Measurements from ENCODE around the gene DPEP2. TPM values are rescaled to one million over a fixed set of nuclear protein-coding genes. Genes with fewer than 3 reads are reported as not detected.
A peak's percentile ranks its signal among the peaks of the same experiment; 100 is the strongest.
"Not testable (repeated sequence)": the region's sequence is repeated elsewhere in the genome, so short reads cannot be mapped to it uniquely, and the experiment has no call there.

Gene DPEP2
- total RNA-seq = under 1 TPM in 3 of 8 experiments, not detected in 5; 0.13 to 0.57 (median 0.42) TPM

- ATAC-seq (replicated peaks in 6 of 8); H3K27ac ChIP-seq; H3K4me3 ChIP-seq; H3K4me1 ChIP-seq (replicated peaks in 1 of 2): not testable (repeated sequence)
- in situ Hi-C loops (cut with MboI; ENCODE audit: low pct_unique_long_range_greater_than_20kb in 2 of 9, low sequenced_read_pairs in 9 of 9, unreplicated experiment in 9 of 9) = loop anchor here in 1 of 9 experiments (10.0 kb wide), 1 partner anchor 226 kb away; no protein-coding TSS in a partner anchor
- 31 to 100% (median 80%) methylated on average over 1 to 13 of the region's 18 CpGs; no CpG with 5 or more reads in 2 of the 10 experiments for whole genome bisulfite sequencing, 10 experiments
Observed at GRCh38 chr16:67998779-67999688, at the start of gene DPEP2. Gene DPEP2 (minus strand): TSS chr16:67999484. CDS start chr16:67993212, 6,272 bp downstream.

GRCh38 chr16:68047987-68048386 lies 48.7 kb upstream of the DPEP2 start:
- Histone ChIP-seq H3K4me3 (no peak overlapping the region), H3K4me1 (replicated peaks in 1 of 2) (no peaks in the 10 kb centered on the region), H3K27ac (no peak overlapping the region)
- in situ Hi-C loops (cut with MboI; ENCODE audit: low pct_unique_long_range_greater_than_20kb in 2 of 9, low sequenced_read_pairs in 9 of 9, unreplicated experiment in 9 of 9) = no loop called here
- ATAC-seq (replicated peaks in 6 of 8) = no peak
- 65 to 100% (median 95%) methylated on average over 1 to 2 of the region's 2 CpGs; no CpG with 5 or more reads in 1 of the 10 experiments for WGBS, 10 experiments

GRCh38 chr16:68046106-68046505 lies 46.8 kb upstream of the DPEP2 start:
- in situ Hi-C loops (cut with MboI; ENCODE audit: low pct_unique_long_range_greater_than_20kb in 2 of 9, low sequenced_read_pairs in 9 of 9, unreplicated experiment in 9 of 9) = no loop called here
- Histone ChIP-seq H3K27ac (no peak overlapping the region), H3K4me1 (replicated peaks in 1 of 2) (no peaks in the 10 kb centered on the region), H3K4me3 (no peak overlapping the region)
- ATAC-seq (replicated peaks in 6 of 8) = no peak
- WGBS, 10 experiments = 24 to 98% (median 92%) methylated on average over 2 to 7 of the region's 7 CpGs; no CpG with 5 or more reads in 1 of the 10 experiments

GRCh38 chr16:68041783-68042182 lies 42.5 kb upstream of the DPEP2 start:
- WGBS, 10 experiments = 83 to 100% (median 92%) methylated on average over 1 to 2 of the region's 2 CpGs; no CpG with 5 or more reads in 5 of the 10 experiments

GRCh38 chr16:68040506-68041288 lies 41.4 kb upstream of the DPEP2 start:
- 50 to 100% (median 69%) methylated on average over 2 to 7 of the region's 14 CpGs; no CpG with 5 or more reads in 4 of the 10 experiments for WGBS, 10 experiments
- in situ Hi-C loops (cut with MboI; ENCODE audit: low pct_unique_long_range_greater_than_20kb in 2 of 9, low sequenced_read_pairs in 9 of 9, unreplicated experiment in 9 of 9) = no loop called here

More at GRCh38 chr16:68041783-68042182, 42.5 kb upstream of the DPEP2 start:
- Histone ChIP-seq H3K27ac (no peak overlapping the region), H3K4me1 (replicated peaks in 1 of 2) (no peaks in the 10 kb centered on the region), H3K4me3 (no peak overlapping the region)
- in situ Hi-C loops (cut with MboI; ENCODE audit: low pct_unique_long_range_greater_than_20kb in 2 of 9, low sequenced_read_pairs in 9 of 9, unreplicated experiment in 9 of 9) = no loop called here
- ATAC-seq (replicated peaks in 6 of 8) = no peak

GRCh38 chr16:68037841-68038597 lies 38.7 kb upstream of the DPEP2 start:
- 87 to 100% (median 100%) methylated on average over 1 to 6 of the region's 9 CpGs; no CpG with 5 or more reads in 2 of the 10 experiments for WGBS, 10 experiments
- H3K4me1 ChIP-seq (replicated peaks in 1 of 2) = no peaks in the 10 kb centered on the region
- in situ Hi-C loops (cut with MboI; ENCODE audit: low pct_unique_long_range_greater_than_20kb in 2 of 9, low sequenced_read_pairs in 9 of 9, unreplicated experiment in 9 of 9) = no loop called here
- no peak overlapping the region for H3K27ac ChIP-seq
- H3K4me3 ChIP-seq = no peak overlapping the region
- ATAC-seq (replicated peaks in 6 of 8) = no peak

More at GRCh38 chr16:68040506-68041288, 41.4 kb upstream of the DPEP2 start:
- H3K27ac ChIP-seq = no peak overlapping the region
- H3K4me3 ChIP-seq = no peak overlapping the region
- ATAC-seq (replicated peaks in 6 of 8) = peak; percentile 66 to 97 (median 76)
- no peaks in the 10 kb centered on the region for H3K4me1 ChIP-seq (replicated peaks in 1 of 2)

GRCh38 chr16:68035227-68035626 lies 35.9 kb upstream of the DPEP2 start:
- WGBS, 10 experiments = 71 to 100% (median 100%) methylated on average over 1 to 2 of the region's 2 CpGs; no CpG with 5 or more reads in 2 of the 10 experiments

GRCh38 chr16:68033101-68033500 lies 33.8 kb upstream of the DPEP2 start:
- 80 to 100% (median 94%) methylated on average over 1 to 2 of the region's 2 CpGs; no CpG with 5 or more reads in 4 of the 10 experiments for WGBS, 10 experiments
- in situ Hi-C loops (cut with MboI; ENCODE audit: low pct_unique_long_range_greater_than_20kb in 2 of 9, low sequenced_read_pairs in 9 of 9, unreplicated experiment in 9 of 9) = no loop called here
- ATAC-seq (replicated peaks in 6 of 8) = no peak

More at GRCh38 chr16:68035227-68035626, 35.9 kb upstream of the DPEP2 start:
- Histone ChIP-seq H3K4me3 (no peak overlapping the region), H3K4me1 (replicated peaks in 1 of 2) (no peaks in the 10 kb centered on the region), H3K27ac (no peak overlapping the region)
- ATAC-seq (replicated peaks in 6 of 8) = no peak
- in situ Hi-C loops (cut with MboI; ENCODE audit: low pct_unique_long_range_greater_than_20kb in 2 of 9, low sequenced_read_pairs in 9 of 9, unreplicated experiment in 9 of 9) = no loop called here

GRCh38 chr16:68031951-68032350 lies 32.7 kb upstream of the DPEP2 start:
- peak in 2 of 8 experiments; percentile 92 to 93 for ATAC-seq (replicated peaks in 6 of 8)
- Histone ChIP-seq H3K4me3 (no peak overlapping the region), H3K4me1 (replicated peaks in 1 of 2) (no peaks in the 10 kb centered on the region), H3K27ac (no peak overlapping the region)
- in situ Hi-C loops (cut with MboI; ENCODE audit: low pct_unique_long_range_greater_than_20kb in 2 of 9, low sequenced_read_pairs in 9 of 9, unreplicated experiment in 9 of 9) = no loop called here
- WGBS, 10 experiments = 40 to 100% (median 90%) methylated on average over 1 to 2 of the region's 2 CpGs; no CpG with 5 or more reads in 5 of the 10 experiments

More at GRCh38 chr16:68033101-68033500, 33.8 kb upstream of the DPEP2 start:
- no peaks in the 10 kb centered on the region for H3K4me1 ChIP-seq (replicated peaks in 1 of 2)
- no peak overlapping the region for H3K4me3 ChIP-seq
- H3K27ac ChIP-seq = no peak overlapping the region

- ATAC-seq (replicated peaks in 6 of 8); H3K27ac ChIP-seq; H3K4me3 ChIP-seq; H3K4me1 ChIP-seq (replicated peaks in 1 of 2); in situ Hi-C loops (cut with MboI; ENCODE audit: low pct_unique_long_range_greater_than_20kb in 2 of 9, low sequenced_read_pairs in 9 of 9, unreplicated experiment in 9 of 9): not testable (repeated sequence)
- WGBS, 10 experiments = 33 to 100% (median 90%) methylated on average over 1 to 4 of the region's 6 CpGs; no CpG with 5 or more reads in 3 of the 10 experiments
Observed at GRCh38 chr16:68030108-68030507, 30.8 kb upstream of the DPEP2 start.

- 80 to 100% (median 100%) methylated on average over 1 to 2 of the region's 3 CpGs; no CpG with 5 or more reads in 3 of the 10 experiments for WGBS, 10 experiments
Observed at GRCh38 chr16:68028996-68029395, 29.7 kb upstream of the DPEP2 start.

More at GRCh38 chr16:68028996-68029395, 29.7 kb upstream of the DPEP2 start:
- H3K27ac ChIP-seq = no peak overlapping the region
- no peak overlapping the region for H3K4me3 ChIP-seq
- peaks cover 2 to 5% of the 10 kb centered on the region in 2 donors for H3K4me1 ChIP-seq (replicated peaks in 1 of 2)
- ATAC-seq (replicated peaks in 6 of 8) = no peak
- in situ Hi-C loops (cut with MboI; ENCODE audit: low pct_unique_long_range_greater_than_20kb in 2 of 9, low sequenced_read_pairs in 9 of 9, unreplicated experiment in 9 of 9) = no loop called here

Data from motor neuron (in vitro differentiated cells).